IPS-15b (cell line): Measurements from ENCODE around the gene MGAT5B.

ENCODE experiments used
- H3K27me3 ChIP-seq: one replicate; pipeline ENCODE4 v1.6.1; 2013; ENCODE audit warnings: low read length; ENCODE audit not compliant: control insufficient read depth, insufficient read depth
- H3K36me3 ChIP-seq: one replicate; pipeline ENCODE4 v1.6.1; 2013; ENCODE audit warnings: low read length; ENCODE audit not compliant: control insufficient read depth, insufficient read depth
- H3K4me1 ChIP-seq: one replicate; pipeline ENCODE4 v1.6.1; 2013; ENCODE audit warnings: mild to moderate bottlenecking, low read length; ENCODE audit not compliant: control insufficient read depth, insufficient read depth
- H3K4me3 ChIP-seq: one replicate; pipeline ENCODE4 v1.5.1; 2013; ENCODE audit warnings: low read depth, low read length
- H3K9ac ChIP-seq: one replicate; pipeline ENCODE4 v1.6.1; 2013; ENCODE audit warnings: low read depth, mild to moderate bottlenecking, low read length
- H3K9me3 ChIP-seq: one replicate; pipeline ENCODE4 v1.6.1; 2013; ENCODE audit warnings: mild to moderate bottlenecking, low read length; ENCODE audit not compliant: control insufficient read depth, insufficient read depth

The MGAT5B gene

GRCh38 chr17:76948301-76948700 lies 80.1 kb downstream of the MGAT5B start:
- Histone ChIP-seq H3K9me3 (no peaks in the 10 kb centered on the region), H3K36me3 (no peaks in the 10 kb centered on the region), H3K4me3 (no peak overlapping the region), H3K27me3 (no peaks in the 10 kb centered on the region), H3K4me1 (no peaks in the 10 kb centered on the region), H3K9ac (no peak overlapping the region)

GRCh38 chr17:76948726-76949342 lies 80.6 kb downstream of the MGAT5B start:
- H3K4me1 ChIP-seq = no peaks in the 10 kb centered on the region
- H3K4me3 ChIP-seq = no peak overlapping the region
- no peaks in the 10 kb centered on the region for H3K27me3 ChIP-seq
- no peaks in the 10 kb centered on the region for H3K36me3 ChIP-seq
- no peak overlapping the region for H3K9ac ChIP-seq
- H3K9me3 ChIP-seq = no peaks in the 10 kb centered on the region

- Histone ChIP-seq H3K4me1 (no peaks in the 10 kb centered on the region), H3K4me3 (no peak overlapping the region), H3K36me3 (no peaks in the 10 kb centered on the region), H3K9ac (no peak overlapping the region), H3K27me3 (no peaks in the 10 kb centered on the region), H3K9me3 (no peaks in the 10 kb centered on the region)
These were observed 81.9 kb downstream of the MGAT5B start for GRCh38 chr17:76949913-76950695.

- Histone ChIP-seq H3K4me1 (no peaks in the 10 kb centered on the region), H3K9me3 (no peaks in the 10 kb centered on the region), H3K27me3 (no peaks in the 10 kb centered on the region), H3K9ac (no peak overlapping the region), H3K4me3 (no peak overlapping the region), H3K36me3 (no peaks in the 10 kb centered on the region)
These were observed 83.2 kb downstream of the MGAT5B start for GRCh38 chr17:76951375-76951905.

GRCh38 chr17:76952402-76952801 lies 84.2 kb downstream of the MGAT5B start:
- H3K9me3 ChIP-seq = no peaks in the 10 kb centered on the region
- peaks cover 2% of the 10 kb centered on the region for H3K4me1 ChIP-seq
- no peak overlapping the region for H3K9ac ChIP-seq
- H3K36me3 ChIP-seq = no peaks in the 10 kb centered on the region
- no peak overlapping the region for H3K4me3 ChIP-seq
- H3K27me3 ChIP-seq = no peaks in the 10 kb centered on the region

- H3K4me3 ChIP-seq = no peak overlapping the region
- no peak overlapping the region for H3K9ac ChIP-seq
- H3K36me3 ChIP-seq = no peaks in the 10 kb centered on the region
- no peaks in the 10 kb centered on the region for H3K27me3 ChIP-seq
- no peaks in the 10 kb centered on the region for H3K9me3 ChIP-seq
- H3K4me1 ChIP-seq = peaks cover 8% of the 10 kb centered on the region
These were observed 84.9 kb downstream of the MGAT5B start for GRCh38 chr17:76953066-76953465.

GRCh38 chr17:76953946-76954345 lies 85.7 kb downstream of the MGAT5B start:
- H3K4me1 ChIP-seq = peaks cover 11% of the 10 kb centered on the region
- H3K27me3 ChIP-seq = no peaks in the 10 kb centered on the region
- no peaks in the 10 kb centered on the region for H3K9me3 ChIP-seq
- no peaks in the 10 kb centered on the region for H3K36me3 ChIP-seq
- no peak overlapping the region for H3K4me3 ChIP-seq
- no peak overlapping the region for H3K9ac ChIP-seq

- no peaks in the 10 kb centered on the region for H3K9me3 ChIP-seq
- H3K9ac ChIP-seq = no peak overlapping the region
- no peak overlapping the region for H3K4me3 ChIP-seq
- H3K36me3 ChIP-seq = no peaks in the 10 kb centered on the region
- peaks cover 11% of the 10 kb centered on the region for H3K4me1 ChIP-seq
- no peaks in the 10 kb centered on the region for H3K27me3 ChIP-seq
These were observed 87.0 kb downstream of the MGAT5B start for GRCh38 chr17:76955191-76955590.

GRCh38 chr17:76956846-76957540 lies 88.8 kb downstream of the MGAT5B start:
- Histone ChIP-seq H3K9ac (no peak overlapping the region), H3K4me1 (peaks cover 11% of the 10 kb centered on the region), H3K4me3 (no peak overlapping the region), H3K9me3 (no peaks in the 10 kb centered on the region), H3K36me3 (no peaks in the 10 kb centered on the region), H3K27me3 (no peaks in the 10 kb centered on the region)

GRCh38 chr17:76957678-76958464 lies 89.7 kb downstream of the MGAT5B start:
- H3K4me1 ChIP-seq = peaks cover 11% of the 10 kb centered on the region
- no peaks in the 10 kb centered on the region for H3K9me3 ChIP-seq
- no peaks in the 10 kb centered on the region for H3K27me3 ChIP-seq
- no peaks in the 10 kb centered on the region for H3K36me3 ChIP-seq
- H3K9ac ChIP-seq = no peak overlapping the region
- no peak overlapping the region for H3K4me3 ChIP-seq

GRCh38 chr17:76958974-76959373 lies 90.8 kb downstream of the MGAT5B start:
- Histone ChIP-seq H3K4me1 (peaks cover 11% of the 10 kb centered on the region), H3K9me3 (no peaks in the 10 kb centered on the region), H3K4me3 (no peak overlapping the region), H3K36me3 (no peaks in the 10 kb centered on the region), H3K27me3 (no peaks in the 10 kb centered on the region), H3K9ac (no peak overlapping the region)
